Thoracic aorta (tissue), 2 donors: Measurements from ENCODE around the gene PTPRN2. TPM values are rescaled to one million over a fixed set of nuclear protein-coding genes. Genes with fewer than 3 reads are reported as not detected.

ENCODE experiments used
- ATAC-seq: fragments of 150-250 bp; one replicate; pipeline ENCODE4 v1.8.0; 2017; ENCODE audit warnings: low read depth; ENCODE audit not compliant: insufficient number of reproducible peaks, low FRiP score
- DNase-seq: peaks from one replicate; pipeline ENCODE4 v3.0.0-alpha.2; 2020; ENCODE audit warnings: low spot score
- H3K27ac ChIP-seq, 2 donors: fragments of 200-600 bp; sonication (generic); 1 replicate in 1 of 2; 2 replicates in 1 of 2; pipeline ENCODE4 v1.5.1; 2016; ENCODE audit warnings: mild to moderate bottlenecking in 2 of 2, moderate library complexity in 2 of 2
- H3K27me3 ChIP-seq: fragments of 200-600 bp; sonication (generic); replicated peaks from 2 replicates; pipeline ENCODE4 v1.6.0; 2016; ENCODE audit warnings: mild to moderate bottlenecking; ENCODE audit not compliant: insufficient read depth
- H3K36me3 ChIP-seq: fragments of 200-600 bp; sonication (generic); one replicate; pipeline ENCODE4 v1.5.1; 2016
- H3K4me1 ChIP-seq, 2 donors: fragments of 200-600 bp; sonication (generic); 1 replicate in 1 of 2; 2 replicates in 1 of 2; pipeline versions ENCODE4 v1.5.1 to v1.6.0; 2016; ENCODE audit warnings: low read depth in 2 of 2, mild to moderate bottlenecking in 1 of 2; ENCODE audit not compliant: control insufficient read depth in 1 of 2
- H3K4me3 ChIP-seq: fragments of 200-600 bp; sonication (generic); 2 replicates; pipeline ENCODE4 v1.5.1; 2016; ENCODE audit warnings: mild to moderate bottlenecking
- H3K9me3 ChIP-seq: fragments of 200-600 bp; sonication (generic); 2 replicates; pipeline ENCODE4 v1.5.1; 2016
- total RNA-seq, 2 donors: library from RNA; depleted of rRNA; stranded (reverse); fragments of >200 nt; gene quantifications; one replicate each; pipeline versions ENCODE4 v1.1.0 to v1.2.3, GENCODE V29; 2016
- TF ChIP-seq, protein P1 (sequence below): fragments of 200-600 bp; sonication (generic); IDR thresholded peaks from one replicate; pipeline ENCODE4 v1.5.1; 2019; ENCODE audit warnings: antibody characterized with exemption

The PTPRN2 gene
- total RNA-seq, 2 donors from 2014 or later: 2.2 to 3.1 TPM

DNA sequence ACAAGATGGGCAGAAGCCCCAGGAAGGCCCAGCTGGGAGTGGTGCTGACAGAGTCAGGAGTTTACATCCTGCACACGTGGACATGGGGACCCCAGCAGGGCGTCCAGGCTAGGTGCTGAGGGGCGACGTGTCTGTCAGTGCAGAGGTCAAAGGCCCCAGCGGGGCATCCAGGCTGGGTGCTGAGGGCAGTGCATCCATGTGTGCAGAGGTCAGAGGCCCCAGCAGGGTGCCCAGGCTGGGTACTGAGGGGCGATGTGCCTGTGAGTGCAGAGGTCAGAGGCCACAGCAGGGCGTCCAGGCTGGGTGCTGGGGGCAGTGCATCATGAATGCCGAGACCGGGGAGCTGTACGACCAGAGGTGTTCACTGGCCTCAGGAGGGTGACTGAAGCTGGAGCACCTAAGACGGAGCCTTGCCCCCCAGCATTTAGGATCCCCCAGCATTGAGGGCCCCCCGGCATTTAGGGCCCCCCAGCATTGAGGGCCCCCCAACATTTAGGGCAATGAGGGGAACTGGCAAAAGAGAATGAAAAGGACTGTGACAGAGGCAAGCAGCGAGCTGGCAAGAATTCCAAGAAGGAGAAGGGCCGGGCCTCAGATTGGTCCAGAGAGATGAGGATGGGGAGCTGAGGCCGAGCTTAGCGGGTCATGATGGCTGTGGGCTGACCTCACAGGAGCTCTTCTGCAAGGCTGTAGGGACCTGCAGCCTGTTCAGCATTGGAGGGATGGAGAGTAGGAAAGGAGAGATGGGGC, 474.9 kb downstream of the PTPRN2 start:
- no peak overlapping the region for H3K4me3 ChIP-seq
- no peak overlapping the region for H3K27ac ChIP-seq
- no peak for DNase-seq
- peaks cover 4% of the 10 kb centered on the region for H3K9me3 ChIP-seq
- H3K4me1 ChIP-seq: no peaks in the 10 kb centered on the region
- no peaks in the 10 kb centered on the region for H3K36me3 ChIP-seq
- TF ChIP-seq, protein P1, sequence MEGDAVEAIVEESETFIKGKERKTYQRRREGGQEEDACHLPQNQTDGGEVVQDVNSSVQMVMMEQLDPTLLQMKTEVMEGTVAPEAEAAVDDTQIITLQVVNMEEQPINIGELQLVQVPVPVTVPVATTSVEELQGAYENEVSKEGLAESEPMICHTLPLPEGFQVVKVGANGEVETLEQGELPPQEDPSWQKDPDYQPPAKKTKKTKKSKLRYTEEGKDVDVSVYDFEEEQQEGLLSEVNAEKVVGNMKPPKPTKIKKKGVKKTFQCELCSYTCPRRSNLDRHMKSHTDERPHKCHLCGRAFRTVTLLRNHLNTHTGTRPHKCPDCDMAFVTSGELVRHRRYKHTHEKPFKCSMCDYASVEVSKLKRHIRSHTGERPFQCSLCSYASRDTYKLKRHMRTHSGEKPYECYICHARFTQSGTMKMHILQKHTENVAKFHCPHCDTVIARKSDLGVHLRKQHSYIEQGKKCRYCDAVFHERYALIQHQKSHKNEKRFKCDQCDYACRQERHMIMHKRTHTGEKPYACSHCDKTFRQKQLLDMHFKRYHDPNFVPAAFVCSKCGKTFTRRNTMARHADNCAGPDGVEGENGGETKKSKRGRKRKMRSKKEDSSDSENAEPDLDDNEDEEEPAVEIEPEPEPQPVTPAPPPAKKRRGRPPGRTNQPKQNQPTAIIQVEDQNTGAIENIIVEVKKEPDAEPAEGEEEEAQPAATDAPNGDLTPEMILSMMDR: no peak
- H3K27me3 ChIP-seq: no peaks in the 10 kb centered on the region
- ATAC-seq: no peak

- no peak for DNase-seq
- H3K4me3 ChIP-seq: no peak overlapping the region
- H3K9me3 ChIP-seq: peaks cover 4% of the 10 kb centered on the region
- H3K4me1 ChIP-seq: no peaks in the 10 kb centered on the region
- H3K36me3 ChIP-seq: no peaks in the 10 kb centered on the region
- TF ChIP-seq, protein P1: no peak
- no peak for ATAC-seq
- H3K27ac ChIP-seq: no peak overlapping the region
- no peaks in the 10 kb centered on the region for H3K27me3 ChIP-seq
These were observed 475.6 kb downstream of the PTPRN2 start for GRCh38 chr7:158111906-158112570.

DNA sequence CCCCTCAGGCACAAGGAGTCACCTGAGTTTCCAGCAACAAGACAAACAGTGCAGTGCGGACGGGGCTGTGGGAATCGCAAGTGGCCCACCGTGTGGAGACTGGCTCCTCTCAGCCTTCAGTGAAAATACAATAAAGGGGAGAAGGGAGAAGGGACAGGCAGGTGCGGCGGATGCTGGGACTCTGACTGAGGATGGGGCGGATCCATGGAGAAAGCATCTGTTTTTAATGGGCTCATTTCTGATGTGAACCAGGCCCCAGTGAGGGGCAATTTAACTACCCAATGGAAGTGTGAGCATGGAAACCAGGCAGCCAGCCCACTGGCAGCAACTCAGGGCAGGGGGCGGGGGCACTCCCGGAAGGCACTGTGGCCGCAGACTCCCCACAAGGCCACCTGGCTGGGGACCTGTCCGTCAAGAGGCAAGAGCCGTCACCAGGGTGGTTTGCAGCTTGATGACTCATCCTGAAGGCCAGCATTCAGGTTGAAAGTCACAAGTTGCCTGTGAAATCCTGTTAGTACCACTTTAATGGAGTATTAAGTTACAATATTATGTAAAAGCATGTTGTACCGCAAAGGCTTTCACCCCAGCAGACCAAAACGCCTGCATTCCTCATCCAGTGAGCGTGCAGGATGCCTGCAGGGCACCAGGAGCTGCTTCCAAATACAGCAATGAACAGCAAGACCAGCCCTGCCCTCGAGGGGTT, 476.4 kb downstream of the PTPRN2 start:
- no peaks in the 10 kb centered on the region for H3K27me3 ChIP-seq

DNA sequence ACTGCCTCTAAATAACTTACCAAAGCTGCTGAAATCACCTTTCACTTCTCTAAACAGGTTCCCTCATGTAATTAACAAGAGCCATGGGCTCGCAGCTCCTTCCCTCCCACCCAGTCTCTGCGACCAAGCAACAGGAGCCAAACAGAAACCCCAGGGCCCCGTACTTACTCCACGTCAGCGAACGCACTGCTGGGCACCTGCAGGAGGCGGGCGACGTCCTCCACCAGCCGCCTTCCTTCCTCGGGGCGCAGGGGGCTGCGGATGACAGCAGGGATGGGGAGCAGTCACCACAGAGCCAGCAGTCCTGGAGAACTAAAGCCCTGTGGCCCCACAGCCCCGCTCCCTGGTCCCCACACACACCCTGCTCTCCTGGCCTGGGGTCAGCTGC, 477.0 kb downstream of the PTPRN2 start:
- H3K27me3 ChIP-seq: no peaks in the 10 kb centered on the region
- no peaks in the 10 kb centered on the region for H3K4me1 ChIP-seq
- TF ChIP-seq, protein P1: no peak
- H3K36me3 ChIP-seq: no peaks in the 10 kb centered on the region
- H3K9me3 ChIP-seq: no peaks in the 10 kb centered on the region
- DNase-seq (no peak), ATAC-seq (no peak)
- no peak overlapping the region for H3K4me3 ChIP-seq
- H3K27ac ChIP-seq: no peak overlapping the region

More for the DNA sequence above, 476.4 kb downstream of the PTPRN2 start:
- Histone ChIP-seq H3K36me3 (no peaks in the 10 kb centered on the region), H3K4me1 (no peaks in the 10 kb centered on the region), H3K9me3 (no peaks in the 10 kb centered on the region), H3K27ac (no peak overlapping the region), H3K4me3 (no peak overlapping the region)
- DNase-seq (no peak), ATAC-seq (no peak)
- TF ChIP-seq, protein P1: no peak

- no peak overlapping the region for H3K4me3 ChIP-seq
- no peaks in the 10 kb centered on the region for H3K36me3 ChIP-seq
- H3K4me1 ChIP-seq: no peaks in the 10 kb centered on the region
- no peaks in the 10 kb centered on the region for H3K27me3 ChIP-seq
- DNase-seq: no peak
- H3K9me3 ChIP-seq: no peaks in the 10 kb centered on the region
- no peak for ATAC-seq
- TF ChIP-seq, protein P1: no peak
- no peak overlapping the region for H3K27ac ChIP-seq
These were observed 477.5 kb downstream of the PTPRN2 start for GRCh38 chr7:158110034-158110590.
